WI38 (cell line): ENCODE measurements around the gene HPD.
"Not testable (repeated sequence)": the region's sequence is repeated elsewhere in the genome, so short reads cannot be mapped to it uniquely, and the experiment has no call there.

ENCODE experiments used
- H3K4me3 ChIP-seq: 2 replicates; pipeline ENCODE4 v1.5.1; 2011; ENCODE audit warnings: low read depth, mild to moderate bottlenecking, control low read depth, low read length
- TF ChIP-seq, protein P1 (sequence below): IDR thresholded peaks from 2 replicates; pipeline ENCODE4 v1.5.1; 2012; ENCODE audit warnings: low read depth, mild to moderate bottlenecking, control low read depth, low read length

Gene HPD

DNA sequence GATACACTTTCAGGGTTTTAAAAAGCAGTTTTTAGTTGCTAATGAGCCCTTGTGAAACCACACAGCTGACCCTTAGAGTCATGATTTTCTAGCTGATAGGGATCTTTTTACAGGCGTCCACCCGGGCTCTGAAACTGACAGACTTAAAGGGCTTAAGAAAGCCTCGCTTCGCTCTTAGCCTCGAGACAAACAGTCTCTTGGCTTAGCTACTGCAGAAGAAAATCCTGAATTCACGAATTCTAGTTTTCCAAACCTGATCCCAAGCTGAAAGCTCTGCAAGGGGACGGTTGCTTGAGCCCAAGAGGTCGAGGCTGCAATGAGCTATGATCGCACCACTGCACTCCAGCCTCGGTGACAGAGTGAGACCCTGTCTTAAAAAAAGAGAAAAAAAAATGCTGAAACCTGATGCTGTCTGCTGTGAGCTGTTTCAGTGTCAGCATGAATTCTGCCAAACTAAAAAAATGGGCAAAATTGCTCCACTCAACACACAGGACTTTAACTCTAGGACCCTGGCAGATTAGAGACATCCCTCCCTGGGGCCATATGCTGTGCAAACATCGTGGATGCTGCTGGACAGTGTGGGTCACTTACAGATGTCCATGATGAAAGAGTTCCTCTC is 3.1 kb upstream of the HPD start:
- TF ChIP-seq, protein P1, sequence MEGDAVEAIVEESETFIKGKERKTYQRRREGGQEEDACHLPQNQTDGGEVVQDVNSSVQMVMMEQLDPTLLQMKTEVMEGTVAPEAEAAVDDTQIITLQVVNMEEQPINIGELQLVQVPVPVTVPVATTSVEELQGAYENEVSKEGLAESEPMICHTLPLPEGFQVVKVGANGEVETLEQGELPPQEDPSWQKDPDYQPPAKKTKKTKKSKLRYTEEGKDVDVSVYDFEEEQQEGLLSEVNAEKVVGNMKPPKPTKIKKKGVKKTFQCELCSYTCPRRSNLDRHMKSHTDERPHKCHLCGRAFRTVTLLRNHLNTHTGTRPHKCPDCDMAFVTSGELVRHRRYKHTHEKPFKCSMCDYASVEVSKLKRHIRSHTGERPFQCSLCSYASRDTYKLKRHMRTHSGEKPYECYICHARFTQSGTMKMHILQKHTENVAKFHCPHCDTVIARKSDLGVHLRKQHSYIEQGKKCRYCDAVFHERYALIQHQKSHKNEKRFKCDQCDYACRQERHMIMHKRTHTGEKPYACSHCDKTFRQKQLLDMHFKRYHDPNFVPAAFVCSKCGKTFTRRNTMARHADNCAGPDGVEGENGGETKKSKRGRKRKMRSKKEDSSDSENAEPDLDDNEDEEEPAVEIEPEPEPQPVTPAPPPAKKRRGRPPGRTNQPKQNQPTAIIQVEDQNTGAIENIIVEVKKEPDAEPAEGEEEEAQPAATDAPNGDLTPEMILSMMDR, result no peak
- H3K4me3 ChIP-seq, result peak overlapping the region; percentile 26; the same call in 1 of the 2 replicates

DNA sequence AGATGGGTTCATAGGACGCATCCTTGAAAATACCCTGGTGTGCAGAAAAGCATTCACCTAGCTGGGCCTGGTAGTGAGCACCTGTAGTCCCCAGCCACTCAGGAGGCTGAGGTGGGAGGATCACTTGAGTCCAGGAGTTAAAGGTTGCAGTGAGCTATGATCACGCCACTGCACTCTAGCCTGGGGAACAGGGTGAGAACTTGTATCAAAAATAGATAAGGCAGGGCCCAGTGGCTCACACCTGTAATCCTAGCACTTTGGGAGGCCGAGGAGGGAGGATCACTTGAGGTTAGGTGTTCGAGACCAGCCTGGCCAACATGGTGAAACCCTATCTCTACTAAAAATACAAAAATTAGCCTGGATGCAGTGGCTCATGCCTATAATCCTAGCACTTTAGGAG is 2.0 kb upstream of the HPD start:
- H3K4me3 ChIP-seq, result not testable (repeated sequence)

DNA sequence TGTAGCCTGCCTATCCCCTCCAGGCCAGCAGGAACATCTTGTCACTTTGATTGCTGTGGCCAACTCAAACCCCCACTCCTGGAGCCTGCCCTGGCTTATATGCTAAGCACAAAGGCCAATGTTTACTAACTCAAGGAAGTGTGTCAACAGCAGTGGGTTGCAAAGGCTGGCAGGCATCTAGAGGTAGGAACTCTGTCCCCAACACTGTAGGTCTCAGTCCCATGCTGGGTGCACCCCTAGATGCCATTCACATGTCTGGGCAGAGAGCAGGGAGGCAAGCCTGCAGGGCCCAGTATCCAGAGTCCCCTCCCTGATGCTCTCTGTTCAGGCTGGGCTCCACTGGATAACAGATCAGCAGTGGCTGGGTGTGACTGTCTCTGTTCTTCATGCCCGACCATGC is 1.6 kb upstream of the HPD start:
- H3K4me3 ChIP-seq, result no peak overlapping the region
- TF ChIP-seq, protein P1, result no peak

DNA sequence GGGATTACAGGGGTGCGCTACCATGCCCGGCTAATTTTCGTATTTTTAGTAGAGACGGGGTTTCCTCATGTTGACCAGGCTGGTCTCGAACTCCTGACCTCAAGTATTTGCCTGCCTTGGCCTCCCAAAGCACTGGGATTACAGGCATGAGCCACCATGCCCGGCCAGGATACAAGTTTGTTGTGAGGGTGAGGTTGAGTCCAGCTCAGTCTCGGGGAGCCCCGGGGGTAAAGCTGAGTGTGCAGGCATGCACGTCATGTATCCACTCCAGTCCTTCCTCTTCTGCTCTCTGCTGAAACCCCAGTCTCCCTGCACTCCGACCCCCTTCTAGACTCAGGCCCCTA is 369 bp downstream of the HPD start:
- no peak overlapping the region for H3K4me3 ChIP-seq
- TF ChIP-seq, protein P1, result no peak

DNA sequence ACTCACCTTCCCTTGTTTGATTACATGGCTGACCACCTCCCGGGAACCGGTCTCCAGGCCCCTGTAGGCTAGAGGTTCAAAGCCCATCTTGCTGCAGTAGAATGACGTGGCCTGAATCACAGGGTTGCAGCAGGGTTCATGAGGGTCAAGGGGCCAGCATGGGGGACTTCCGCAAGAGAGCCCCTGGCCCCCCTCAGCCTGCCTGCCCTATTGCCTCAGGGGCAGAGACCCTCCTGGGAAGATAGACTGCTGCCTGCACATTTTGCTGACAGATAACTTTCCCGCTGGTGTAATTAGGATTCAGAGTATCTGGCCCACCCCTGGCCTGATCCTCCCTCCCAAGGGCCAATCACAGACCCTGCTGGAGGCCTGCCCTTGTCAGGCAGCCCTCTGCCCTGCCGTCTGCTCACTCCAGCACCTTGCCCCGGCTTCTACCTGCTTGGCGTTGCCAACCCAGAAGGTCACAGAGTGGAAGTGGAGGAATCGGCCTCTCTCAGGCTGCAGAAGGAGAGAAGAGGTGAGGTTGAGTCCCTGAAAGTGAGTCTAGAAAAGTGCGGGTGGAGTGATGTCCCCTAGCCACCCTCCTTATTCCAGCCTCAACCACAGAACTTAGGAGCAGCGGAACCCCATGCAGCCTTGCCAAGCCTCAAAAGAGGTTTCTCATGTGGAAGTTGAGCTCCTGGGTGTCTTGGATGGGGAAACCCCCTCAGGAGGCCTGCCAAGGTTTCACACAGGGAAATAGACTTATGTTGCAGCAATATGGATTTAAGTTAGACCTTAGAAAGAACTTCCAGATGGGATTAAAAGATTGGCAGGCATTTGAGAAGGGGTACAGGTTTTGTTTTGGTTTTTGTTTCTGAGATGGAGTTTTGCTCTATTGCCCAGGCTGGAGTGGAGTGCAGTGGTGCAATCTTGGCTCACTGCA is 1.1 kb downstream of the HPD start:
- no peak overlapping the region for H3K4me3 ChIP-seq
- TF ChIP-seq, protein P1, result no peak

DNA sequence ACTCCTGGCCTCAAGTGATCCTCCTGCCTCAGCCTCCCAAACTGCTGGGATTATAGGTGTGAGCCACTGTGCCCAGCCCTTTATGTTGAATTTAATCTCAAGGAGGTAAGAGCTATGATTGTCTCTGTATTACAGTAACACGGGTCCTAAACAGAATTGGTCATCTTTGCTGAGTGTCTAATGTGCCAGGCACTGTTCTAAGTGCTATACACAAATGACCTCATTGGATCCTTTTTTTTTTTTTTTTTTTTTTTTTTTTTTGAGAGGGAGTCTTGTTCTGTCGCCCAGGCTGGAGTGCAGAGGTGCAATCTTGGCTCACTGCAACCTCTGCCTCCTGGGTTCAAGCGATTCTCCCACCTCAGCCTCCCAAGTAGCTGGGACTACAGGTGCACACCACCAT is 6.3 kb downstream of the HPD start:
- H3K4me3 ChIP-seq, result not testable (repeated sequence)

DNA sequence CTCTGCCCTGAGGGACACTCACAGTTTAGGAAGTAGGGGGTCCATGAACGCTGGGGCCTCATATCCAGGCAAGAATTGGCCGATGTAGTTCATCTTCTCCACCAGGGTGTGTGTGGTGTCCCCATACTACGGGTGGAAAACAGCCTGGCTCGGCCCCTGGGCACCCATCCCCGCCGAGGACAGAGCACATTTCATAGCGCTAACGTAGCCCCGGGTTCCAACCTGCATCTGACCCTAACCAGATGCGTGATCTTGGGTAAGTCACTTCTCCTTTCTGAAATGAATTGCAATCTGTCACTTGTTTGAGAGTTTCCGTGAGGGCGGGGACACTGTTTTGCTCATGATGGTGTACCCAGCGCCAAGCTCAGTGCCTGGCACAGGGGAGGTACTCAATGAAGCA is 9.0 kb downstream of the HPD start:
- TF ChIP-seq, protein P1, result no peak
- no peak overlapping the region for H3K4me3 ChIP-seq

DNA sequence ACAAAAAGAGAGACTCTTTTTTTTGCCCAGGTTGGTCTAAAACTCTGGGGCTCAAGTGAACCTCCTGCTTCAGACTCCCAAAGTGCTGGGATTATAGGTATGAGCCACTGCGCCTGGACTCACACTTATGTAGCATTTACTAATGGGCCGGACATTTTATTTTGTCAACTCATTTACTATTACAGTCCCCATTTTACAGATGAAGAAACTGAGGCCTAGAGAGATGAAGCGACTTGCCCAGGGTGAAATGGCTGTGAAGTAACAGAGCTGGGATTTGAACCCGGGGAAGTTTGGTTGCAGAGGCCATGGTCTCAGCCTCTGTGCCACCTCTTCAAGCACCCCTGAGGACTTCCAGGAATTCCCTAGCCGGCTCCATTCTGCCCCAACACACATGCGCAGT is 9.4 kb downstream of the HPD start:
- TF ChIP-seq, protein P1, result no peak
- H3K4me3 ChIP-seq, result no peak overlapping the region
